ENCODE results near the gene TMED5. TPM values are rescaled to one million over a fixed set of nuclear protein-coding genes. Genes with fewer than 3 reads are reported as not detected.
A peak's percentile ranks its signal among the peaks of the same experiment; 100 is the strongest.
"Not testable (repeated sequence)": the region's sequence is repeated elsewhere in the genome, so short reads cannot be mapped to it uniquely, and the experiment has no call there.

TMED5 gene
- total RNA-seq, 1 experiment from 2014 or later, result 100 TPM

GRCh38 chr1:93172778-93173177 is 7.4 kb downstream of the TMED5 start:
- peak; percentile 10 for DNase-seq (ENCODE audit: low read depth)

GRCh38 chr1:93171549-93172034 is 8.6 kb downstream of the TMED5 start:
- peak; percentile 10 for DNase-seq (ENCODE audit: low read depth)

- DNase-seq (ENCODE audit: low read depth), result not testable (repeated sequence)
Measured at GRCh38 chr1:93170141-93170678, 10.0 kb downstream of the TMED5 start.

GRCh38 chr1:93167006-93167405 is 13.2 kb downstream of the TMED5 start:
- no peak for DNase-seq (ENCODE audit: low read depth)

GRCh38 chr1:93165895-93166294 is 14.3 kb downstream of the TMED5 start:
- not testable (repeated sequence) for DNase-seq (ENCODE audit: low read depth)

GRCh38 chr1:93164816-93165215 is 15.4 kb downstream of the TMED5 start:
- no peak for DNase-seq (ENCODE audit: low read depth)

GRCh38 chr1:93163314-93163713 is 16.9 kb downstream of the TMED5 start:
- DNase-seq (ENCODE audit: low read depth), result not testable (repeated sequence)

GRCh38 chr1:93159337-93159736 is 20.9 kb downstream of the TMED5 start:
- no peak for DNase-seq (ENCODE audit: low read depth)

GRCh38 chr1:93155335-93155734 is 24.9 kb downstream of the TMED5 start:
- DNase-seq (ENCODE audit: low read depth), result no peak

GRCh38 chr1:93154898-93155297 is 25.3 kb downstream of the TMED5 start:
- DNase-seq (ENCODE audit: low read depth), result no peak

- DNase-seq (ENCODE audit: low read depth), result no peak
Measured at GRCh38 chr1:93152835-93153234, 27.4 kb downstream of the TMED5 start.

- no peak for DNase-seq (ENCODE audit: low read depth)
Measured at GRCh38 chr1:93151474-93151873, 28.7 kb downstream of the TMED5 start.

- DNase-seq (ENCODE audit: low read depth), result no peak
Measured at GRCh38 chr1:93150729-93151128, 29.5 kb downstream of the TMED5 start.

- DNase-seq (ENCODE audit: low read depth), result no peak
Measured at GRCh38 chr1:93148001-93148400, 32.2 kb downstream of the TMED5 start.

- no peak for DNase-seq (ENCODE audit: low read depth)
Measured at GRCh38 chr1:93143769-93144168, 36.4 kb downstream of the TMED5 start.

- no peak for DNase-seq (ENCODE audit: low read depth)
Measured at GRCh38 chr1:93143136-93143535, 37.1 kb downstream of the TMED5 start.

GRCh38 chr1:93142161-93142560 is 38.1 kb downstream of the TMED5 start:
- DNase-seq (ENCODE audit: low read depth), result no peak

GRCh38 chr1:93140106-93140505 is 40.1 kb downstream of the TMED5 start:
- DNase-seq (ENCODE audit: low read depth), result no peak

- DNase-seq (ENCODE audit: low read depth), result no peak
Measured at GRCh38 chr1:93137604-93138292, 42.5 kb downstream of the TMED5 start.

GRCh38 chr1:93136445-93136844 is 43.8 kb downstream of the TMED5 start:
- DNase-seq (ENCODE audit: low read depth), result no peak

- no peak for DNase-seq (ENCODE audit: low read depth)
Measured at GRCh38 chr1:93132638-93133037, 47.6 kb downstream of the TMED5 start.

- no peak for DNase-seq (ENCODE audit: low read depth)
Measured at GRCh38 chr1:93129507-93130099, 50.6 kb downstream of the TMED5 start.

All from RPMI7951 (cell line).